Amniotic epithelial cell (primary cell): ENCODE results near the gene DMD.

Source experiments
- DNase-seq: peaks from one replicate; pipeline ENCODE4 v3.0.0-alpha.2; 2010; ENCODE audit warnings: low read depth

DMD gene

DNA sequence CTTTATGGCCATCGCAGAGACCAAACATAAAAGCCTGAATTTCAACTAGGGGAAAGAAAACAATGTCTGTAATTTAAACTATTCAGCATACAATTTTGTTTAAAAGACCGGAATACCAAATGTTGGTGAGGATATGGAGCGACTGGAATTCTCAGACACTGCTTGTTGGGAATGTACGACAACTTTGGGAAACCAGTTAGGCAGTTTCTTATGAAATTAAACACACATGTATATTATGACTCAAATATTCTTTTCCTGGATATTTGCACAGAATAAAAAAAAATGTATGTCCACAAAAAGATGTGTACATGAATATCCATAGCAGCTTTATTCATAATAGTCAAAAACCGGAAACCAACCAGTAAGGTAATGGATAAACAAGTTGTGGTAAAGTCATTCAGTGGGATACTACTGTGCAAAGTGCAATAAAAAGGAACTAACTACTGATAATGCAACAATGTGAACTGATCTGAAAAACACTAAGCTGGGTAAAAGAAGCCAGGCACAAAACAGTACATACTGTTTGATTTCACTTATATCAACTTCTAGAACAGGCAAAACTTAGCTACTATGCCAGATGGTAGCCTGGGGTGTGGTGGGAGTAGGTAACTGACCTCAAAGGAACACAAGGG is 1986.9 kb downstream of the DMD start:
- DNase-seq: no peak

DNA sequence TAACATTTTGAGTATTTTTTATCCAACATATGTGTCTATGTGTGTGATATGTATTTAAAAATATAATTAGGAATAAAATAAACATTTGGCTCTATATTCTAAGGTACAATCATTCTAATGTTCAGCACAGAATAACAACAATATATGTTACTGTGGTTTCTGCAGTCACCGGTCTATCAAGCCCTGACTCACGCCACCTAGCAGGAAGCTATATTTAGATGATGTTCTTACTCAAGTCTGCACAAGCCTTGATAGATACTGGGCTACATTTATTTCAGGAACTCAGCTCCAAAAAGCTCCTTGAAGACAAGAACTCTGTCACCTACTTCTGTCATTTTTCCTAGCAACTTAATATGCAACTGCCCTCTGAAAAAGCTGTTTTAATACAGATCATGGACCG is 1987.5 kb downstream of the DMD start:
- DNase-seq: peak; percentile 77

DNA sequence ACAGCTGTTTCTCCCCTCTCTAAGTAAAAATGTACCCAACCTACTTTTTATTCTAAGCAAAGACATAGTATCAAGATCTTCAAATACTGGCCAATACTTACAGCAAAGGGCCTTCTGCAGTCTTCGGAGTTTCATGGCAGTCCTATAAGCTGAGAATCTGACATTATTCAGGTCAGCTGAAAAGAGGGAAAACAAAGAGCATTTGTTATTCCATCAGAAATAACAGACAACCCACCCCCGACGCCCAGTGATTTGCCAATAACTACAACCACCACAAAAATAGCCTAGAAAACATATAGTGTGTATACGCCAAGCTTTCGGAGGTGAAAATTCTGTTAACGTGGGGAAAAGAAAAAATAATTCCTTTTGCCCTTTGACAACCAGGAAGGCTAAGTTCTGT is 1988.4 kb downstream of the DMD start:
- no peak for DNase-seq

DNA sequence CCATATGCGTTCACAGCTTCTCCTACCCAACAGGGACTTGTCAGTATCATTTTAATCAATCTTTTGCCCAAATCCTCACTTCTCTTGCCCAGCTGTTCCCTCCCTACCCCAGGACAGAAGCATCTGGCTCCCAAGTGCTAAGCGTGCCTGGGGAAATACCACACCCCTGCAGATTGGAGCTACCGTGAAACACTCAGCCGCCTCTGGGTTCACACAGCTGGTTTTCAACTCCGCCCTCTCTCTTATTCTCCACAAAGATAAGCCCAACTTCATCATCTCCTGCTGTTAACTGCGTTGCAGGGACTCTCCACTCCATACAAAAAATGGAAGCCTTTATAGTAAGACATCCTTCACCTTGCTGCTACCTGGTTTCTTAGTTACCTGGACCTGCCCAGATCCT is 1992.2 kb downstream of the DMD start:
- DNase-seq: no peak

DNA sequence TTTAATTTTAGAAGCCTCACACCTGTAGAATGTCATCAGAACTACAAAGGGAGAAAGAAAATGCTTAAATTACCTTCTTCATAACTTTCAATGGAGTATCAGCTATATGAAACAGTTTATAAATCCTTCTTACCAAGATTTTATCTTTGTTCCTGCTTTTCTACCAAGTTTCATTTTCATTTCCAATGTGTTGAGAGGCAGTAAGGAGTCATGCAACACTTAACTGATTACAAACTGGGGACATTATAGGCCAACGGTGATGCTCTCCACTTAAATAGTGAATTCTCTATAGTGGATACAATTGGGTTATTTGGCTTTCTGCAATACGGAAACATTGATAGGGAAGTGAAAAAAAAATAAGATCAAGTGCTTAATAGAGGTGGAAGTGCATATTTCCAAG is 1994.3 kb downstream of the DMD start:
- no peak for DNase-seq

DNA sequence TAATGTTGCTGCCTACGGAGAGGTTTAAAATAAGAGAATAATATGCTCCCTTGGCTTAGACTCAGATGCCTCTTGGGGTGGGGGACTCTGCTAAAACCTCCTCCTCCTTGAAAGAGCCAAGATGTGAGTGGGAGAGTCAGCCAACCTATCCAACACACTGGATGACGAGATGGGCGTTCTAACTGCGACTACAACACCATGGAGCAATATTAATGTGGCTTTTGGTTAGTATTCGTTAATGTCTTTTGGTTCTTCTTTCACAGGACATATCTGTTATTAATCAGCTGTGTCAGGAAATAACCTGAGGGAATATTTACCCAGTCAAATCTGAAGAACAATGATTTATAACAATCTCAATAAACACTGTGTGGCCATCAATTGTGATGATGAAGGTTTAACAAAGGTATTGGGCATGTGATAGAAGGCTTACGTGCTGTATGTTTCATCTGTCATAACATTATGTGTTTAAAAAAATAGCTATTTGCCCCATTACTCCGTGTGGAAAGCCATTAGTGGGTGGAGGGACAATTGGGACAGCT is 1996.0 kb downstream of the DMD start:
- DNase-seq: no peak

DNA sequence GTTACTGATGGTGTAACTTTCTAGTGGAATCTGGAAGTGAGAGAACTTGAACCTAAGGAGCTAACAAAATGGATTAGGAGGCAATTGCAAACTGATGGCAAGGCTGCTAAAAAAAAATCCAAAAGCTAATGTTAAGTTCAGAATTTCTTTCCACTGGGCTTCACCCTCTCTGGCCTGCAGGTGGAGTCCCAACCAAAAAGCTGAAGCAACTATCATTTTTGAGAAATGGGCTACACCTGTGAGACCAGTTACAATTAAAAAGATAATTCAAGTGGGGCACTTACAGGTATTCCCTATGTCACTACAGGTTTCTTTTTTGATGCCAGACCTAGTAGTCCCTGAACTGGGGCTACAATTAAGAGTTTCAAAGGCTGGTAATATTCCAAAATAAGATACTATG is 1997.4 kb downstream of the DMD start:
- DNase-seq: no peak

DNA sequence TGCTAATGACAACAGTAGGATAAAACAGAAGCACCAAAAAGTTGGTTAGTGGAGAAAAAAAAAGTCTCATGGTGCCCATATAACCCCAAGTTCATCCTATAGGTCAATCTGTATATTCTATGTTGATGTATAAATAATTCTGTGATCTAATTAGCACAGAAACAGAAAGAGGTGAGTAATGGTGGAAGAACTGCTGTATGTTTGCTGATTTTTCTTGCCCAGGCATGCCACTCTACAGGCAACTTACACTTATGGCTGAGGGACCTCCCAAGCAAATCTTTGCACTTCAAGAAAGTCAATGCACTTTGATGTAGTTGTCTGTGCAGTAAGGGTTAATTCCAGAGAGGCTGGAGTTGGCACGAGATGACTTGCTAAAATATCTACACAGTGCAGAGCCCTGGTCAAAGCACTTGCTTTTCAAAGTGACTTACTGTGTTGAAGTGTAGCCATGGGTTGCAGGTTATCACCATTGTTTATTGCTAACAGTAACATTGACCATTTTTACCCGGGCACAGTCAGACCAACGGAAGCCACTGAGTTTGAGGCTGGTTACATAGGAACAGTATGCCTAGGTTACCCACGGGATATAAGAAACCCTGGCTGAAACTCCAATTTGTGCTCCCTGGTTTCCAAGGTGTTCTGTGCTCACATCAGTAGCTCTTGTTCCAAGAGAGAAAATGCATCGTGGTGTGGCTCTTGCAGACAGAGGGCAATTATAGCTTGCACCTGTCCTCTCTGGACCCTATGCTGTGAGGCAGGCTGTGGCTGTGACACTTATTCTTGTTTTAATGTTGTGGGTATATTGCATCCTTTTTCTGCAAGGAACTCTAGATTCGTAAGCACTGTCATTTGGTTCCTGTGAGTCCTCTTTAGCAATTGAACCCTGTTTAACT is 1998.2 kb downstream of the DMD start:
- no peak for DNase-seq

DNA sequence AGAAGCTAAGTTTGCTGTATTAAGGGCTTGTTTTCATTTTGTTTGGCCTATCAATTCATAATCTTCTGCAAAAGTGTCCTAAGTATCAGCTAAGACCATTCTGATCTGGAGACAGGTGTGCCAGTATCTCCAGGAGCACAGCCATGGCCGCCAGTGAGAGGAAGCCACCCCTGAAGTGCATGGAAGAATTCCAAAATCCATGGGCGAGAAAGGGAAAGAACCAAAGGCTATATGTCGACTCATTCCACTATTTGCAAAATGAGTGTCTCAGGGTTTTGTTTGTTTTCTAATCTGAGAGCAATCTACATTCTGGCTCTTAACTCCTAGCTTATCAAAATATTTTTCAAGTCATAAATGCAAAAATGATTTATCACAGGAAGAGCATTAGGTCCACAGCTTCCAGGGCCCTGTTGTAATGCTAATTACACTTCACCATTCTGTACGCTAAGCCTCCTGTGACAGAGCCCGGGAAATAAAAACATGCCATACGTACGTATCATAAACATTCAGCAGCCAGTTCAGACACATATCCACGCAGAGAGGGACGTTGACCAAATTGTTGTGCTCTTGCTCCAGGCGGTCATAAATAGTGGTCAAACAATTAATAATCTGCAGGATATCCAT is 2002.2 kb downstream of the DMD start:
- peak; percentile 49 for DNase-seq

DNA sequence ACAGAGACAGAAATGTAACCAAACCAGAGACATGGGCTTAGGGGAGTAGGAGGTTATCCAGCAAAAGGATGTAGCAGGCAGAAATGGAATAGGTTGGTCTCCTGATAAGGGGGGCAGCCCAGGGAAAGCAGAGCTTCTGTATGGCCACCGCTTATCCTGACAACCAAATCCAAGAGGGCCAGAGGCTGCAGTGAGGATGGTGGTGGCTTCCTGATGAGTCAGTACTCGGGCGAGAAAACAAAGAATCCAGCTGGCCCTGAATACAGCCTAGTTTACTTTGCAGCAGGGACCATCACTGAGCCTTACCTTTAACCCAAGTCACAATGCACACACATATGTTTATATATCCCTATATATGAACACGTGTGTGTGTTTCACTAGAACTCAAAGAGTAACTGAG is 2009.8 kb downstream of the DMD start:
- no peak for DNase-seq

DNA sequence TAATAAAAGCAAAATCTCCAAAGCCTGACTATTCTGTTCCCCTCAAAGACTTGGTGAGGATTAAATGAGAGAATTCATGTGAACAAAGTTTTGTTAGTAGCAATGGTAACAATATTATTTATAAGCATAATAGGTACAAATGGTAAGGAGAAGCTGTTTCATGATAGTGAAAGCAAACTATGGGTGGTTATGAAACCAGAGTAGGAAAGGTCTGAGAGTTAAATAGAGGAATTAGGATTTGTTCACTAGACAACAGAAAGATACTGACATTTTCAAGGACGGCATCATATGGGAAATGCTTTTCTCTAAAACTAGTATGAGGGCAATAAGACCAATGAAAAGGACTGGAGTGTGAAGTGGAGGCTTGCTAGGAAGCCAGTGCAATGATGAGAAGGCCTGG is 2010.9 kb downstream of the DMD start:
- DNase-seq: no peak

DNA sequence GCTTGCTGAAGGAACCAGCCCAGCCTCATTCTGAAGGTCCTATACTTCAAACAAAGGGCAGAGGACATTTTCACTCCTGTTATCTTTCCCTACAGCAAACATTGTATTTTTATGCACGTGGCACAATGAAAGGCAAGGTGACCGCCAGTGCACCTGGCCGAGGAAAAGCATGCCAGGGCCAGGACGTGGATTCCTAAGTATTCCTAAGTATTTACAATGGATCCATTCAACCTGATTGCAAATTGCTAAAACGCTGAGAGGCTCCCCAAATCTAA is 2011.6 kb downstream of the DMD start:
- no peak for DNase-seq

DNA sequence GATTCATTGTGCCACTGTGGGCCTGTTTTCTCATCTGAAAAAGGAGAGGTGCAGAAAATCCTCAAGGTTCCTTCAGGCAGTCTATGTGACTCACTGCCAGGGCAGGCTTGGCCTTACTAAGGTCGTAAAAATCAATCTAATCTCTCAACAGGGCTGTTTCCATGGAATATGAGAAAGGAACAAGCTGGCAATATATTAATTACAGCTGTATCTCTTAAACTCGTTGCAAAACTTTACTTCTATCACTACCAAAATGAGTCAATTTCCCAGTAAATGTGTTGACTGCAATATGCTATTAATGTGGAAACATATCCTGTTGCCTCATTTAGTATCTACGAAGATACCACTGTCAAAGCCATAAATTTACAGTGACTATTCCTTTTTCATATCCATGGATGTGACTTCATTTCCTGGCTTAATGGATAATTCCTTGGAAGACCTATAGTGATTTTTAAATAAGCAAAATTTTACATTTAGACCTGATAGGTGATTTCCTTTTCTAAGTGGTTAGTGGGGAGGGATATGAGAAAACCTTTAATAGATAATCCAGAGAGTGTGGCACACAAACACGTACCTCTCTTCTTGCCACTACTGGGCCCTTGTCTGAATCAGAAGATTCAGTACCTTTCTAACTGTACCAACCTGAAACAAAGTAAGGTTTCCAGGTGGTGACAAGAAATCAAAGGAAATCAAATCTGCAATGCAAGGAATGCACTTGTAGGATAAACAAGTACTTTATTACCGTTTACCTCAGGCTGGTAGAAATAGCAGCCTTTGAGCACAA is 2012.1 kb downstream of the DMD start:
- DNase-seq: peak; percentile 88

DNA sequence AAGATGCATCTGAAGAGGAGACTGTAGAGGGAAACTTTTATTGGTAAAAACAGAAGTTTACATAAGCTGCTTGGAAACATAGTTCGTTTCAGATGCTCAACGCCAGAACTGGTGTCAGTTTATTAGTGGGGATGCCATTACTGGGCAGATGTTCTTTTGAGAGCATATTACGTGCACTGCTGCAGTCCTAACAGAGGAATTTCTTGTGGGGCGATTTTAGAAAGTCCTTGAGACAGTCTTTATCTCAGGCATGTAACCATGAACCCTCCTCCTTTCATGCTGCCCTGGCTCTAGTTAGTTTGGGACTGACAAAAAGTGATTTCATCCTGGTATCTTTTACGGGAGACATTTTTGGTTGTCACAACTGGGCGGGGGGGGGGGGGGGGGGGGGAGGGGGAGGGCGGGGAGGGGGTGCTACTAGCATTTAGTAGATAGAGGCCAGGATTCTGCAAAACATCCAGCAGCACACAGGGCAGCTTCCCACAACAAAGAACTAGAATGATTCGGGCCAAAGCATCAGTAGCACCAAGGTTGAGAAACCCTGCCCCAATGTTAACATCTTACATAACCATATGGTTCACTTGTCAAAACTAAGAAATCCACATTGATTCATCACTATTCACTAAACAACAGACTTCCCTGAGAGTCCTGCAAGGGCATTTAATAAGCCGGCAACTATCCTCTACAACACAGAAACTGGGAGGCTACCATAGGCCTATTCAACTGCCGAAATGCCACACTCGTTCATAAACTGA is 2021.0 kb downstream of the DMD start:
- peak; percentile 76 for DNase-seq

DNA sequence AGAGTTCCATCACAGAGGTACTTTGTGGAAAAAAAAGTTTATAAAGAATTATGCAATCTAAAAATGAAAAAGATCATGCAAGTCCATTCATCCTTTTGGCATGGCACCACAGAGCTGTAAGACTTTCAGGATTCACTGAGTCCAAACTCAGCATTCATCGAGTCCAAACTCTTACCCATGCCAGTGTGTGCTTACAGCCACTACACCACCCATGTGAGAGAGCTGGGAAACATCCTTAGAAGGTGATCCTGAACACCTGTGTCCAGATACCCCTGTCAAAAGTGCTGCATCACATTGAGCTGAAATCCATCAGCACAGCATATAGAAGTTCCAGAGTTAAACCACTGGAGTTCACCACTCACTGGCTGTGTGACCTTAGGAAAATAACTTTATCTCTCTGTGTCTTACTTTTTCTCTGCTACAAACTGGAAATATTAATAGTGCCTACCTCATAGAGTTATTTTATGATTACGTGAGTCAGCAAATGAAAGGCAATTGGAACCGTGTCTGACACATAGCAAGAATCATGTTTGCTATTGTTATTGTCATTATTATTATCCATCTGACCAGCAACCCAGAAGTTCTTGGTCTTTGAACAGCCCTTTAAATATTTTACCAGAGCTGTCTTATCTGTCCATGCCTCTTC is 2024.5 kb downstream of the DMD start:
- DNase-seq: peak; percentile 29

DNA sequence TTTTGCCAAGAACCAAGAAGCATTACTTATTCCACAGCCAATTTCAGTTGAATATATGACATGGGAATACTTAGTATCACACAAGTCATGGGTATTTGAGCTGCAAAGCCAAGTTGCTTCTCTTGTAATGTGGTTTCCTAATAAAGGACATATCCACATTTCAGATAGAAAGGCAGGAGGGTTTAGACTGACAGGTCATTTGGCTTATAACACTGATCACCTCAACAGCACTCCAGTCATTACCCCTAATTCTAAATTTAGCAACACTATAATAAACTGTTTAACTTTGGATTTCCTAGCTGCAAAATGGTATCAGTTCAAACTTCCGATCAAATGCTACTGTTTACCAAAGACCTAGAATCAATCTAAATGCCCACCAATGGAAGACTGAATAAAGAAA is 2025.5 kb downstream of the DMD start:
- DNase-seq: no peak

DNA sequence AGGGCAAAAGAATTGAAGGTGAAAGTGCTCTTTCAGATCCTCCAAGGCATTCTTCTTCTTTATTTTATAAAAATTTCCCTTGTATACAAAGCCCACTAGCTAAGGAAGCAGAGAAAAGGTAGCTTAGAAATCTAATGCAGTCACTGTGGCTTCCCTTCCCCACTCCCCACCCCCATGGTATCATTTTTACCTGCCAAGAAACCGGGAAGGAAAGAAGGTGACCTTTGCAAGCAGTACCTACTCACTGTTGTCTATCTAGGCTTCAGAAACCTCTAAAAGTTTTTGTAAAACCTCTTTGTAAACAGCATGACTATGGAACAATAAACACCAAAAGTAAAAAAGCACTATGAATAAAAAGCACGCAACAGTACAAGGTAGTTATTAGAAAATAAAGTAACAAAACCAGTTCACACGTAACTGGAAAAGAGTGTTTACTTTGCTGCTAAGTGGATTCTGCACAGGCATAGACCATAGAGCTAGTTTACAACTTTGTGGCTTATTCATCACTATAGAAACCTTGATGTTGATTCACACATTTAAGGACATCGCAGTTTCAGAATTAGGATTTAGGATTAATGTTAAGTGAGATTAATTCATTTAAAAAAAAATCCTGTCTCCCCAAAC is 2029.9 kb downstream of the DMD start:
- no peak for DNase-seq

DNA sequence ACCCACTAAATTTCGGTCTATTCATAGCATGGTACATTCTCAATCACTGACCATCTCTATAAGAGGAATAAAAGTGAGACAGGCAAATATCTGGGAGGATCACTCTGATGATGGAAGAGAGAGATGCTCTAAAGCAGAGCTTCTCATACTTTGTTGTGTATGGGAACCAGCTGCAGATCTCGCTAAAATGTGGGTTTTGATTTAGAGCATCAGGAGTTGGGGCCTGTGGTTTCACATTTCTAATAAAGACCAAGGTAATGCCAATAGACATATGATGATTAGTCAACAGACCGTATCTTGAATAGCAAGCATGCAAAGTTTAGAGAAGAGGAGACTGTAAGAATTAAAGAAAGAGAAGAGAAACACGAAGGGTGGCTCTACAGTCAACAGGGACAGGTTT is 2032.1 kb downstream of the DMD start:
- no peak for DNase-seq

DNA sequence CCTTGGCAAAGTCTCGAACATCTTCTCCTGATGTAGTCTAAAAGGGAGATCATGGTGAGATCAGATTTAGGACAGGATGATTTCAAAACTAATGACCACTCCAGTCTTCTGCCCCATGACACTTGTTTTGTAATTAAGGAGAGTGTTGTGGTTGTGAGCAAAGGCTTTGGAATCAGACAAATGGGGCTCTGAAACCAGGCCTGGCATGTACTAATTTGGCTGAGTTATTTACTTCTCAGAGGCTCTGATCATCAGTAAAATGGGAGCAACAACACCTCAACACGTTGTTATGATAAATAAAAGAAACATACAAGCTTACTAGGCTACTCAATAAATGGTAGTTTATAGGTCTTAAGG is 2032.6 kb downstream of the DMD start:
- DNase-seq: peak; percentile 55

DNA sequence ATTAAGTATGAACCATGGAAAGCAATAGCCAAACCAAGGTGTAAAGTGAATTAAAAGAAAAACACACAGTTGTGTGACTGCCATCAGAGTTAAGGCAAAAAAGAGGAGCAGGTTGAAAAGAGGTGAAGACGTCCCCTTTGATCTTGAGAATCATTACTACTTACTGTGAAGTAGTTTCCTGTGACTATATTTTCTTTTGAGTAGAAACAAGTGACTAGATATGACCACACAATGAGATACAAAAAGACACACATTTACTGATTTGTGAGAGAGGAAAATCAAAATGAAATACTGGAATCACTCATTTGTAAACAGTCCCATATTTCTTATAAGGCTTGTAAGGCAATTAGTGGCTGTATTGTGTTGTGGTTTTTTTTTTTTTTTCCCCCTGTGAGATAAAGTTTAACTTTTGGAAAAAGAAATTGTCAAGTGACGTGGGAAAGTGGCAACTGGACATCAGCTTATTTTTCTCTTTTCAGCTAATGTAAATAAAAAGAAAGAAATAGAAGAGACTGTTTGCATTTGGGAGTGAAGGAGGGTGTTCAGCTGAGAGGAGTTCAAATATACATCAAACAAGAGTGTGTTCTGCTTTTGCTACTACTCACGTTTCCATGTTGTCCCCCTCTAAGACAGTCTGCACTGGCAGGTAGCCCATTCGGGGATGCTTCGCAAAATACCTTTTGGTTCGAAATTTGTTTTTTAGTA is 2033.1 kb downstream of the DMD start:
- DNase-seq: no peak
